HG03139 (cell line): Measurements from ENCODE around the gene WNT9A.
"Not testable (repeated sequence)": the region's sequence is repeated elsewhere in the genome, so short reads cannot be mapped to it uniquely, and the experiment has no call there.

Experiments
- ATAC-seq: cut with Tn5 transposase; IDR thresholded peaks from one replicate; pipeline ENCODE4 v1.9.1; 2021; ENCODE audit not compliant: unreplicated experiment

The WNT9A gene

GRCh38 chr1:227947676-227948492 lies at the start of gene WNT9A:
Gene WNT9A, minus strand, starts transcription at chr1:227947932. Its CDS starts 45 bp downstream, at chr1:227947887.
- ATAC-seq, result no peak

- no peak for ATAC-seq
Measured at GRCh38 chr1:227996187-227996950, 48.6 kb upstream of the WNT9A start.

DNA sequence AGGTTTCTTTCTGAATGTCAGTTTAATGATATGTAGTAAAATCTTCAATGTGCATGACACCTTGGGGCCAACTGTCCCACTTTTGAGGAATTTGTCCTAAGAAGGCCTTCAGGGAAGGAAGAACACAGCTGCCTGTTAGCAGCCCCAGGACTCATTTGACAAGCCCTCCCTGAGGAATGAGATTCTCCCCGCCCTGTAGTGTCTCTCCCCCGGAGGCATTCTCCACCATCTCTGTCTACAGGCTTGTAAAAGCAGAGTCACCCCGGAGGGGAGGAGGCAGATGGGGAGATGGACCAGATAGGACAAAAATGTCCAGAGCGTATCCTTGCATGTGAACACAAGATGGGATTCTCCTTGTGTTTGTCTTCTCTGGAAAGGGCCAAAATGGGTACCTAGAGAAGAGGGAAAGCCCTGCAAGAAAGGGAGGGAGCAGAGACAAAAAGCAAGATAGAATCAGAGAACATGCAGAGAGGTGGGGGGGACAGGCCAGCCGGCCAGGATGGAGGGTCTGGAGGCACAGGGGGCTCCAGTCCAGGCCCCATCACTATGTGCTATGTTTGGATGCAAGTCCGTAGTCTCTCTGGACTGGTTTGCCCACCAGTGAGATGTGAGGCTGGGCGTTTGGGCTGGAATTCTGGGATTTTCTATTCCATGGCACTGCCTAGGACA lies 47.0 kb upstream of the WNT9A start:
- no peak for ATAC-seq

DNA sequence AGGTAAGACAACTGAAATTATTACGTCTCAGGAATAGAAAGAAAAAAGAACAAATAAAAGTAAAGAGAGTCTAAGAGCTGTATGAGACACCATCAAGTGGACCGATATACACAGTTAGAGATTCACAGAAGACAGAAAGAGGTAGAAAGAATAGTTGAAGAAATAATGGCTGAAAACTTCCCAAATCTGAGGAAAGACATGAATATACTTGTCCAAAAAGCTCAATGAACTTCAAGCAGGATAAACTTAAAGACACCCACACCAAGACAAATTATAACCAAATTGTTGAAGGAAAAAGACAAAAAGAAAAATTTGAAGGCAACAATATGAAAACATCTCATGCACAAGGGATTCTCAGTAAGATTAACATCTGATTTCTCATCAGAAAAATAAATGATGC lies 39.4 kb upstream of the WNT9A start:
- no peak for ATAC-seq

GRCh38 chr1:227975583-227976283 lies 28.0 kb upstream of the WNT9A start:
- not testable (repeated sequence) for ATAC-seq

DNA sequence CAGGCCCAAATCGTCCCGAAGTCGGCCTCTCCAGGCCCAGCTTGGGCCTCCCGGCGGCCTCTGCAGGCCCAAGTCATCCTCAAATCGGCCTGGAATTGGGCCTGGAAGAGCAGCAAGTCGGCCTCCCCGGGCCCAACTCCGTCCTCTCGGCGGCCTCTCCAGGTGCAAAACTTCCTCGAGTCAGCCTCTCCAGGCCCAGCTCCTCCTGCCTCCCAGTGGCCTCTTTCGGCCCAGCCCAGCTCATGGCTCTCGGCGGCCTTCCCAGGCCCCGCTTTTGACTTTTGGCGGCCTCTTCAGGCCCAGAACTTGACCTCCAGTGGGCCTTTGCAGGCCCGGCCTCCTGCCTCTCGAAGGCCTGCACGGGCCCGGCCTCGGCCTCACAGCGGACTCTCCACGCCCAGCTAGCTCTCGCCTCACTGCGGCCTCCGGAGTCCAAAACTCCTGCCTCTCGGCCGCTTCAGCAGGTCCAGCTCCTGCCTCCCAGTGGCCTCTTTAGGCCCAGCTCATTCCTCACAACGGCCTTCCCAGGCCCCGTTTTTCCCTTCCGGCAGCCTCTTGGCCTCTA lies 26.1 kb upstream of the WNT9A start:
- not testable (repeated sequence) for ATAC-seq

DNA sequence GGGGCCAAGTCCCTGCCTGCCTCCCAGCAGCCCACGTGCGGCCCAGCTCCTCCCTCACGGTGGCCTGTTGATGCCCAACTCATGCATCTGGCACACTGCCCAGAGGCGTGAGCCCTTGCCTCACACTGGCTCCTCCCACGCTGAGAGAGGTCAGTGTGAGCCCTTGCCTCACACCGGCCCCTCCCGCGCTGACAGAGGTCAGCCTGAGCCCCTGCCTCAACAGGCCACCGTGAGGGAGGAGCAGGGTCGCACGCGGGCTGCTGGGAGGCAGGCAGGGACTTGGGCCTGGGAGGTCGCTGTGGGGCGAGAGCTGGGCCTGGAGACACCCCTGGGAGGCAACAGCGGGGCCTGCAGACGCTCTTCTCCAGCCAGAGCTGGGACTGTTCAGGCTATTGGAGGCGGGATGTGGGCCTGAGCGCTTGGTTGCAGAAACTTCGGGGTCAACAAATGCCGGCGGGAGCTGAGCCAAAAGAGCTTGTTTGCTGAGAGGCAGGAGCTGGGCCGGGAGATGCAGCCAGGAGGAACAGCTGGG lies 25.2 kb upstream of the WNT9A start:
- not testable (repeated sequence) for ATAC-seq

GRCh38 chr1:227972283-227972679 lies 24.5 kb upstream of the WNT9A start:
- ATAC-seq, result not testable (repeated sequence)

- ATAC-seq, result not testable (repeated sequence)
Measured at GRCh38 chr1:227971643-227972282, 24.0 kb upstream of the WNT9A start.

DNA sequence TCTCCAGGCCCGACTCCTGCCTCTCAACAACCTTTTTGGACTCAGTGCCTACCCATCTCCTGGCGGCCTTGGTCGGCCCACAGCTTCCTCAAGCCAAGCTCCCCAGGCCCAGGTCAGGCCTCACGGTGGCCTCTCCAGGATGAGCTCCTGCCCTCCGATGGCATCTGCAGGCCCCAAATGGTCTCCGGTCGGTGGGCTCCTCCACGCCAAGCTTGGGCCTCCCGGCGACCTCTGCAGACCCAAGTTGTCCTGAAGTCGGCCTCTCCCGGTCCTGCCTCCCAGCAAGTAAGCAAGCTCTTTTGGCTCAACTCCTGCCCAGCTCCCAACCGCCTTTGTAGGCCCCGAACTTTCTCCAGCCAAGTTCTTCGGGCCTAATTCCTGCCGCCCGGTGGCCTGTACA lies 23.5 kb upstream of the WNT9A start:
- ATAC-seq, result not testable (repeated sequence)

GRCh38 chr1:227970076-227970995 lies 22.6 kb upstream of the WNT9A start:
- not testable (repeated sequence) for ATAC-seq

- not testable (repeated sequence) for ATAC-seq
Measured at GRCh38 chr1:227967815-227968214, 20.1 kb upstream of the WNT9A start.

GRCh38 chr1:227966733-227967132 lies 19.0 kb upstream of the WNT9A start:
- ATAC-seq, result not testable (repeated sequence)

- no peak for ATAC-seq
Measured at GRCh38 chr1:227961651-227962466, 14.1 kb upstream of the WNT9A start.

GRCh38 chr1:227959325-227959860 lies 11.7 kb upstream of the WNT9A start:
- no peak for ATAC-seq

DNA sequence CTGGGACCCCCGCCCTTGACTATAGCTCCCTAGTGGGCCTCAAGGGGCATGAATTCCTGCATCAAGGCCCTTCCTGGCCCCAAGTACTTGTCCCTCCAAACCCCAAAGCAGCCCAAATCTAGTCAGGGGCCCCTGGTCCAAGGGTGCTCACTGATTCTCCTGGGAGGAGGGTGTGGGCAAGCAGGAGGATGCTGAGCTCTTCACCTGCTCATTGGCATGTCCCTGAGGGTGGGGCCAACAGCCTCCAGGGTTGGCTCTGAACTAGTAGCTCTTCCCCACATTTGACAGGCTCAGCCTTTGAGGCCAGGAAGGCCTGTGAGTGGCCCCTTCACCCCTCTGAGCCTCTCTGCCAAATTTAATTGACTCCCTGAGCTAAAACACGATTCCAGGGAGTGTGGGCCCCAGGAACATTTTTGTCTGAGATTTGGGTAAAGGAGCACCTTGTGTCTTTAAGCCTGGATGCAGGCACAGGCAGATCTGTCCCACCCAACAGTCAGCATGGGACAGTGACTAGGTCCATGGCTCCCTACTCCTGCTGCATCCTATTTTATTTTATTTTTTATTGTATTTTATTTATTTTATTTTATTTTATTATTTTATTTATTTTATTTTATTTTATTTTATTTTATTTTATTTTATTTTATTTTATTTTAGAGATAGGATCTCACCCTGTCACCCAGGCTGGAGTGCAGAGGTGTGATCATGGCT lies 11.0 kb upstream of the WNT9A start:
- ATAC-seq, result no peak

DNA sequence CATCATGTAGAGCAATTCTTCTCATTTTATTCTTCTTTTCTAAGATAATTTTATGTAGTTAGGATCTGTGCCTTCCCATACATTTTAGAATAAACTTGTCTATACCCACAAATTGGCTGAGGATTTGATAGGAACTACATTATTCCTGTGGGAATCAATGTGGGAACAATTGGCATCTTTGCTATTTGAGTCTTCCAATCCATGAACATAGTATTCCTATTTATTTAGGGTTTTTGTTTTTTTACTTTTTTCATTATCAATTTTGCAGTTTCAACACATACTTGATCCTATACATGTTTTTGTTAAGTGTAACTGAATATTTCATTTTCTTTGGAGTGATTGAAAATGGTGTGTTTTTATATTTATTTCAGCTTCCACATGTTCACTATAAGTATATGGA lies 8.1 kb upstream of the WNT9A start:
- no peak for ATAC-seq
